Urothelium cell line (cell line): ENCODE results near the gene SYNPR.

Experiments used
- DNase-seq: peaks from one replicate; pipeline ENCODE4 v3.0.0; 2011; ENCODE audit warnings: low spot score, mixed read lengths
- FAIRE-seq: peaks from 2 replicates; lab custom pipeline; 2011; peaks lifted over from hg19 to GRCh38; lab: Jason Lieb, UNC

The SYNPR gene

GRCh38 chr3:63462732-63463131 is 184.6 kb downstream of the SYNPR start:
- FAIRE-seq, result no peak
- DNase-seq, result no peak

- no peak for DNase-seq
- FAIRE-seq, result no peak
Measured at GRCh38 chr3:63467392-63467791, 189.3 kb downstream of the SYNPR start.

GRCh38 chr3:63470745-63471144 is 192.6 kb downstream of the SYNPR start:
- no peak for FAIRE-seq
- DNase-seq, result no peak

GRCh38 chr3:63471781-63472180 is 193.7 kb downstream of the SYNPR start:
- no peak for FAIRE-seq

GRCh38 chr3:63473641-63474166 is 195.6 kb downstream of the SYNPR start:
- DNase-seq, result no peak
- FAIRE-seq, result no peak

More at GRCh38 chr3:63471781-63472180, 193.7 kb downstream of the SYNPR start:
- no peak for DNase-seq

GRCh38 chr3:63474828-63475518 is 196.9 kb downstream of the SYNPR start:
- FAIRE-seq (no peak), DNase-seq (no peak)

GRCh38 chr3:63477494-63478129 is 199.5 kb downstream of the SYNPR start:
- no peak for FAIRE-seq
- DNase-seq, result no peak

GRCh38 chr3:63478990-63479660 is 201.0 kb downstream of the SYNPR start:
- FAIRE-seq (no peak), DNase-seq (no peak)

- DNase-seq (no peak), FAIRE-seq (no peak)
Measured at GRCh38 chr3:63479661-63480035, 201.5 kb downstream of the SYNPR start.

GRCh38 chr3:63481627-63482026 is 203.5 kb downstream of the SYNPR start:
- no peak for DNase-seq
- no peak for FAIRE-seq

GRCh38 chr3:63482341-63482740 is 204.2 kb downstream of the SYNPR start:
- DNase-seq, result no peak

GRCh38 chr3:63492464-63492863 is 214.4 kb downstream of the SYNPR start:
- FAIRE-seq, result no peak

More at GRCh38 chr3:63482341-63482740, 204.2 kb downstream of the SYNPR start:
- FAIRE-seq, result no peak

GRCh38 chr3:63493101-63493500 is 215.0 kb downstream of the SYNPR start:
- DNase-seq (no peak), FAIRE-seq (no peak)

More at GRCh38 chr3:63492464-63492863, 214.4 kb downstream of the SYNPR start:
- no peak for DNase-seq

- no peak for FAIRE-seq
- DNase-seq, result no peak
Measured at GRCh38 chr3:63494646-63495045, 216.5 kb downstream of the SYNPR start.

- no peak for FAIRE-seq
Measured at GRCh38 chr3:63497641-63498040, 219.5 kb downstream of the SYNPR start.

GRCh38 chr3:63500196-63500595 is 222.1 kb downstream of the SYNPR start:
- DNase-seq, result no peak
- no peak for FAIRE-seq

More at GRCh38 chr3:63497641-63498040, 219.5 kb downstream of the SYNPR start:
- no peak for DNase-seq

- no peak for FAIRE-seq
- DNase-seq, result peak; percentile 20
Measured at GRCh38 chr3:63508305-63508704, 230.2 kb downstream of the SYNPR start.

- no peak for DNase-seq
- FAIRE-seq, result no peak
Measured at GRCh38 chr3:63508771-63509170, 230.7 kb downstream of the SYNPR start.

GRCh38 chr3:63513791-63514190 is 235.7 kb downstream of the SYNPR start:
- FAIRE-seq (no peak), DNase-seq (no peak)

- no peak for DNase-seq
- FAIRE-seq, result no peak
Measured at GRCh38 chr3:63514678-63515077, 236.6 kb downstream of the SYNPR start.

- DNase-seq, result peak; percentile 45
- FAIRE-seq, result no peak
Measured at GRCh38 chr3:63519426-63519825, 241.3 kb downstream of the SYNPR start.

GRCh38 chr3:63521657-63522056 is 243.5 kb downstream of the SYNPR start:
- FAIRE-seq, result no peak

More at GRCh38 chr3:63521657-63522056, 243.5 kb downstream of the SYNPR start:
- no peak for DNase-seq
